ENCODE data around the gene LAMC1. TPM values are rescaled to one million over a fixed set of nuclear protein-coding genes. Genes with fewer than 3 reads are reported as not detected.

Gene LAMC1
- total RNA-seq, 1 experiment from 2014 or later: 71.5 TPM

DNA sequence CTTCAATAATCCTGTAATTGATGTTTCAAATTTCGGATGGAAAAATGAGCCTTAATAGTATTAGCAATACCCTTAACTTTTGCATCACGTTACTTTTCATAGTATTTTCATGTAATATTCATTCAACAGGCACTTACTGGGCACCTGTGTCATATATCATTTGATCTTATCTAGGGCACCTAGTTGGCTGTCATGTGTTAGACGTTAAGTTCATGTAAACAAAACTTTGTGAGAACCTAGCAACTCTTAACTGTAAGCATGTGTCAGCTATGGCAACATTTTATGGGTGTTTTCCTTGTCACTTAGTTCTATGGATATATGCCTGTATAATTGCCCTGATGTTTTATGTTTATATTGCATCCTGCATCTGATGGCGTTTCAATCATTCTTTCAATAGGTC, 163.6 kb downstream of the LAMC1 start:
- no peak overlapping the region for H2AFZ ChIP-seq (ENCODE audit: low read length)
- intact Hi-C loops (cut with micrococcal nuclease): loop anchor here (1.0 to 10.0 kb wide), 6 partner anchors 22 to 225 kb away; no protein-coding TSS in a partner anchor
- no peaks in the 10 kb centered on the region; the same call in 1 of the 2 replicates for H3K36me3 ChIP-seq (ENCODE audit: low read depth, low read length)
- H3K27ac ChIP-seq (ENCODE audit: low read length): peak overlapping the region; percentile 98
- H3K9me2 ChIP-seq (replicated peaks; ENCODE audit: low read length): no peaks in the 10 kb centered on the region
- TF ChIP-seq EZH2phosphoT487 (IDR thresholded peaks at IDR 0.05; ENCODE audit: borderline replicate concordance, low read length) (no peak), EZH2 (IDR thresholded peaks at IDR 0.05; ENCODE audit: low read length, unreplicated experiment) (no peak)
- TF ChIP-seq, protein P1, sequence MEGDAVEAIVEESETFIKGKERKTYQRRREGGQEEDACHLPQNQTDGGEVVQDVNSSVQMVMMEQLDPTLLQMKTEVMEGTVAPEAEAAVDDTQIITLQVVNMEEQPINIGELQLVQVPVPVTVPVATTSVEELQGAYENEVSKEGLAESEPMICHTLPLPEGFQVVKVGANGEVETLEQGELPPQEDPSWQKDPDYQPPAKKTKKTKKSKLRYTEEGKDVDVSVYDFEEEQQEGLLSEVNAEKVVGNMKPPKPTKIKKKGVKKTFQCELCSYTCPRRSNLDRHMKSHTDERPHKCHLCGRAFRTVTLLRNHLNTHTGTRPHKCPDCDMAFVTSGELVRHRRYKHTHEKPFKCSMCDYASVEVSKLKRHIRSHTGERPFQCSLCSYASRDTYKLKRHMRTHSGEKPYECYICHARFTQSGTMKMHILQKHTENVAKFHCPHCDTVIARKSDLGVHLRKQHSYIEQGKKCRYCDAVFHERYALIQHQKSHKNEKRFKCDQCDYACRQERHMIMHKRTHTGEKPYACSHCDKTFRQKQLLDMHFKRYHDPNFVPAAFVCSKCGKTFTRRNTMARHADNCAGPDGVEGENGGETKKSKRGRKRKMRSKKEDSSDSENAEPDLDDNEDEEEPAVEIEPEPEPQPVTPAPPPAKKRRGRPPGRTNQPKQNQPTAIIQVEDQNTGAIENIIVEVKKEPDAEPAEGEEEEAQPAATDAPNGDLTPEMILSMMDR (conservative IDR thresholded peaks at IDR 0.05; ENCODE audit: low read depth, low read length): no peak
- peak overlapping the region; percentile 95 for H3K9ac ChIP-seq (ENCODE audit: low read length)
- H3K4me3 ChIP-seq (ENCODE audit: low read length): peak overlapping the region; percentile 86
- BruUV-seq (replicated peaks): TSS peak; percentile 55
- peak; percentile 37 for DNase-seq
- no peaks in the 10 kb centered on the region for H3K9me3 ChIP-seq (ENCODE audit: low read length)
- peak overlapping the region; percentile 98 for H3K4me2 ChIP-seq (ENCODE audit: low read length)
- H3K4me1 ChIP-seq (ENCODE audit: insufficient read depth, low read length): peaks cover 31% of the 10 kb centered on the region
- peaks cover 52% of the 10 kb centered on the region for H3K79me2 ChIP-seq (ENCODE audit: low read length)
- CTCF ChIA-PET: no interaction called here
- ATAC-seq: peak; percentile 16; the same call in 1 of the 2 replicates
- POLR2A ChIA-PET (ENCODE audit: unreplicated experiment): no interaction called here
- H3F3A ChIP-seq (ENCODE audit: low read length, unreplicated experiment): no peaks in the 10 kb centered on the region
- H4K20me1 ChIP-seq (ENCODE audit: low read length): peaks cover 12% of the 10 kb centered on the region; the same call in 1 of the 2 replicates
- no peaks in the 10 kb centered on the region for H3K27me3 ChIP-seq (ENCODE audit: low read length)

DNA sequence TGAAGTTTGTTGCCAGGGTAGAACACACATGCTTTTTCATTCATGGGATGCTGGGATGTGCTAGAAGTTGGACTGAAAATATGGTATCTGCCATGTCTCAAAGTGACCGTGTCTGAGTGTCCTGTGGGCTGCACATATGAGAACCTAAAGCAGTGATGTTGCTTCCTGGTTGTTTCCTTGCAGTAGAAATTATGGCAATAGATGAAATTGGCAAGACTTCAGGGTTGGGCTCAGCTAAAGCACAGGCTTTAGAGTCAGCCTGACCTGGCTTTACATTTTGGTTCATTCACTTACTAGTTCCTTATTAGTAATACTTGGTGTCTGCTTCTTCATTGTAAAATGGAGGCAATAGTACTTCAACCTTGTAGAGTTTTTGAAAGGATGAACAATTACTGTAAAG, 165.0 kb downstream of the LAMC1 start:
- peaks cover 64% of the 10 kb centered on the region for H3K79me2 ChIP-seq (ENCODE audit: low read length)
- POLR2A ChIA-PET (ENCODE audit: unreplicated experiment): no interaction called here
- peak; percentile 12 for DNase-seq

DNA sequence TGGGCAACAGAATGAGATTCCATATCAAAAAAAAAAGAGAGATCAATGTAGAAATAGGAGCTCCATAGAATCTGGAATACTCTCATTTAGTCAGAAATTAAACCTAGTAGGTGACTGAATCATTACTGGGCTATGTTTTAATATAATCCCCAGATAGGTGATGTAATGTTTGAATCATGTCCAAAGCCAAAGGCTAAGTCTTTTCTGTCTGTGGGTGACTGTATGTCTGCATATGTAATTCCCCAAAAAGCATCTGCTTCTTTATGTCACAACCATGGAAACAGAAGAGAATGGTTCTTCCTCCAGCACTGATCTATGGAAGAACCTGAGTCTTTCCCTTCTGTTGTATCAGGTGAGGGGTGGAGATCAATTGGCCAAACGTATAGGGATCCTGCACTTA, 168.6 kb downstream of the LAMC1 start:
- H3K27ac ChIP-seq (ENCODE audit: low read length): no peak overlapping the region
- peaks cover 82% of the 10 kb centered on the region for H3K79me2 ChIP-seq (ENCODE audit: low read length)
- TF ChIP-seq, protein P1 (conservative IDR thresholded peaks at IDR 0.05; ENCODE audit: low read depth, low read length): no peak
- TF ChIP-seq EZH2 (IDR thresholded peaks at IDR 0.05; ENCODE audit: low read length, unreplicated experiment): no peak
- TF ChIP-seq EZH2phosphoT487 (IDR thresholded peaks at IDR 0.05; ENCODE audit: borderline replicate concordance, low read length): no peak
- DNase-seq: peak; percentile 36
- peaks cover 8% of the 10 kb centered on the region; the same call in 1 of the 2 replicates for H4K20me1 ChIP-seq (ENCODE audit: low read length)
- no peaks in the 10 kb centered on the region for H3K9me3 ChIP-seq (ENCODE audit: low read length)
- H3K4me2 ChIP-seq (ENCODE audit: low read length): no peak overlapping the region
- peaks cover 36% of the 10 kb centered on the region for H3K4me1 ChIP-seq (ENCODE audit: insufficient read depth, low read length)
- ATAC-seq: peak; percentile 18; the same call in 1 of the 2 replicates
- no peaks in the 10 kb centered on the region for H3K9me2 ChIP-seq (replicated peaks; ENCODE audit: low read length)
- peaks cover 5% of the 10 kb centered on the region for H3F3A ChIP-seq (ENCODE audit: low read length, unreplicated experiment)
- intact Hi-C loops (cut with micrococcal nuclease): no loop called here
- no peak overlapping the region for H3K9ac ChIP-seq (ENCODE audit: low read length)
- no peaks in the 10 kb centered on the region for H3K27me3 ChIP-seq (ENCODE audit: low read length)
- peaks cover 3% of the 10 kb centered on the region; the same call in 1 of the 2 replicates for H3K36me3 ChIP-seq (ENCODE audit: low read depth, low read length)
- H3K4me3 ChIP-seq (ENCODE audit: low read length): no peak overlapping the region
- ChIA-PET POLR2A (ENCODE audit: unreplicated experiment) (no interaction called here), CTCF (no interaction called here)
- no peak overlapping the region for H2AFZ ChIP-seq (ENCODE audit: low read length)
- BruUV-seq (replicated peaks): no TSS peak

More for the DNA sequence above, 165.0 kb downstream of the LAMC1 start:
- Histone ChIP-seq H3K27me3 (ENCODE audit: low read length) (no peaks in the 10 kb centered on the region), H3K27ac (ENCODE audit: low read length) (no peak overlapping the region), H3K9me2 (replicated peaks; ENCODE audit: low read length) (no peaks in the 10 kb centered on the region), H2AFZ (ENCODE audit: low read length) (no peak overlapping the region), H3K4me1 (ENCODE audit: insufficient read depth, low read length) (peaks cover 31% of the 10 kb centered on the region), H3K4me2 (ENCODE audit: low read length) (peak overlapping the region; percentile 98), H3K9ac (ENCODE audit: low read length) (no peak overlapping the region), H3K4me3 (ENCODE audit: low read length) (peak overlapping the region; percentile 86), H3F3A (ENCODE audit: low read length, unreplicated experiment) (no peaks in the 10 kb centered on the region), H3K9me3 (ENCODE audit: low read length) (no peaks in the 10 kb centered on the region), H3K36me3 (ENCODE audit: low read depth, low read length) (peaks cover 3% of the 10 kb centered on the region; the same call in 1 of the 2 replicates), H4K20me1 (ENCODE audit: low read length) (peaks cover 12% of the 10 kb centered on the region; the same call in 1 of the 2 replicates)
- CTCF ChIA-PET: no interaction called here
- intact Hi-C loops (cut with micrococcal nuclease): loop anchor here (10.0 kb wide), 1 partner anchor 113 kb away; no protein-coding TSS in a partner anchor
- BruUV-seq (replicated peaks): no TSS peak
- ATAC-seq: no peak
- TF ChIP-seq EZH2 (IDR thresholded peaks at IDR 0.05; ENCODE audit: low read length, unreplicated experiment) (no peak), EZH2phosphoT487 (IDR thresholded peaks at IDR 0.05; ENCODE audit: borderline replicate concordance, low read length) (no peak)
- TF ChIP-seq, protein P1 (conservative IDR thresholded peaks at IDR 0.05; ENCODE audit: low read depth, low read length): no peak

Measured in PC-3 (cell line).